Measurements from ENCODE around the gene ZNF773.
"Not testable (repeated sequence)": the region's sequence is repeated elsewhere in the genome, so short reads cannot be mapped to it uniquely, and the experiment has no call there.

- TF ChIP-seq CTCF (IDR thresholded peaks at IDR 0.05; ENCODE audit: low read depth, low read length); EZH2phosphoT487 (IDR thresholded peaks at IDR 0.05; ENCODE audit: low read depth): not testable (repeated sequence)
Observed at GRCh38 chr19:57499332-57499679, 432 bp upstream of the ZNF773 start.

Data from OCI-LY3 (cell line).